IPS DF 6.9 (cell line): ENCODE measurements around the gene HK1.

Source experiments
- DNase-seq: peaks from one replicate; pipeline ENCODE4 v3.0.0-alpha.2; 2013; ENCODE audit warnings: low read depth, low spot score
- H3K27ac ChIP-seq: one replicate; pipeline ENCODE4 v1.5.1; 2013; ENCODE audit warnings: low read length, control low read depth
- H3K27me3 ChIP-seq: 2 replicates; pipeline ENCODE4 v1.6.1; 2013; ENCODE audit warnings: mild to moderate bottlenecking, low read length; ENCODE audit not compliant: control insufficient read depth, insufficient read depth
- H3K36me3 ChIP-seq: 2 replicates; pipeline ENCODE4 v1.6.1; 2013; ENCODE audit warnings: low read length; ENCODE audit not compliant: control insufficient read depth, insufficient read depth
- H3K4me1 ChIP-seq: 2 replicates; pipeline ENCODE4 v1.6.1; 2013; ENCODE audit warnings: low read length; ENCODE audit not compliant: control insufficient read depth, insufficient read depth
- H3K4me3 ChIP-seq: 2 replicates; pipeline ENCODE4 v1.5.1; 2013; ENCODE audit warnings: mild to moderate bottlenecking, low read length
- H3K9me3 ChIP-seq: 2 replicates; pipeline ENCODE4 v1.6.1; 2013; ENCODE audit warnings: low read length, inconsistent platforms; ENCODE audit not compliant: control insufficient read depth, insufficient read depth
- WGBS: extraction: QIAGEN DNeasy Blood & Tissue Kit; methylation state at CpG from one replicate; pipeline ENCODE4 v1.1.7; 2013; ENCODE audit warnings: mixed read lengths, missing lambda C conversion rate; ENCODE audit not compliant: insufficient read length, insufficient coverage; 5-methylcytosine and 5-hydroxymethylcytosine counted together

The HK1 gene

DNA sequence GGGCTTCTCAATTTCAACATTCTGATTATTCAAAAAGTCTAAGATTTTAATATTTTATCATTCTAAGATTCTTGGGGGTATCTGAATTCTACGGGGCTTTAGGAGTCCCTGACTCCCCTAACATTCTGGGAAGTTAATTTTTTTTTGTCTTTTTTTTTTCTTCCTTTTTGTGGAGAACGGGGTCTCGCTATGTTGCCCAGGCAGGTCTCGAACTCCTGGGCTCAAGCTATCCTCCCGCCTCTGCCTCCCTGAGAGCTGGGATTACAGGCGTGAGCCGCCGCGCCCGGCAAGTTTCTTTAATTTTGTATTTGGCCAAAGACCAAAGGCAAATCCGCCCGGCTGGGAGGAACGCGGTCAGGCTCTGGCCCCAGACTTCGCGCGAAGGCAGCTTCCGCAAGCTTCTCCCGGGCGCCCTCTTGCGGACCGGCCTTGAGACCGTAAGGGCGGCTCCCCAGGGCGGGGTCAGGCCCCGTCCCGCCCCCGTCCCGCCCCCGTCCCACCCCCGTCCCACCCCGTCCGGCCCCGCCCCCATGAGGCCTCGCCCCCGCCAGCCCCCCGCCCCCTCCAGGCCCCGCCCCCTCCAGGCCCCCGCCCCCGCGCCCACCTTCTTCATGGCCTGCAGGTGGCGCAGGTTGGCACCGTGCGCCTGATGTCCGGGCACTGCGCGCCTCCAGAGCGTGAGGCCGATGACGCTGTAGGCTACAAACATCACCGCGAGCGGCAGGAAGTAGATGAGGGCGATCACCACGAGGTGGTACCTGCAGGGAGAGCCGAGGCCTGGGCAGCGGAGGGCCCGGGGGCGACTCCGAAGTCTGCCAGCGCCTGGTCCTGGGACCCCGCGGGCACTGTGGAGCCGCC is 130.3 kb downstream of the HK1 start:
- Histone ChIP-seq H3K36me3 (no peaks in the 10 kb centered on the region), H3K27me3 (no peaks in the 10 kb centered on the region), H3K4me3 (no peak overlapping the region), H3K4me1 (peaks cover 2% of the 10 kb centered on the region), H3K9me3 (no peaks in the 10 kb centered on the region), H3K27ac (no peak overlapping the region)
- no peak for DNase-seq
- no CpG with 5 or more reads among the region's 64 CpGs for WGBS

DNA sequence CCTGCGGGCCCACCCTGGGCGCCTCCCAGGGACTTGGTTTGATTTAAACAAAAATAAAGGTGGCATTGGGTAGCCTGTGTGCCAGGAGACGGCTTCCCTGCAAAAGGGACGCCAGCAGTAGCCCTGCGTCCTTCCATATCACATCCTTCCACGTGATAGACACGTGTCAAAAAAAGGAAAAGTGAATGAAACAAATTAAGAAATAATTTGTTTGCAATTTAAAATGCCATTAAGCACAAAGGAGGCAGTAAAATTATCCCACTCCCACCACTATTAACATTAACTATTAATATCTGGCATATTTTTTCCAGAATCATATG is 130.8 kb downstream of the HK1 start:
- Histone ChIP-seq H3K4me3 (no peak overlapping the region), H3K27me3 (no peaks in the 10 kb centered on the region), H3K9me3 (no peaks in the 10 kb centered on the region), H3K36me3 (no peaks in the 10 kb centered on the region), H3K27ac (no peak overlapping the region), H3K4me1 (peaks cover 2% of the 10 kb centered on the region)
- WGBS = no CpG with 5 or more reads among the region's 7 CpGs
- no peak for DNase-seq

DNA sequence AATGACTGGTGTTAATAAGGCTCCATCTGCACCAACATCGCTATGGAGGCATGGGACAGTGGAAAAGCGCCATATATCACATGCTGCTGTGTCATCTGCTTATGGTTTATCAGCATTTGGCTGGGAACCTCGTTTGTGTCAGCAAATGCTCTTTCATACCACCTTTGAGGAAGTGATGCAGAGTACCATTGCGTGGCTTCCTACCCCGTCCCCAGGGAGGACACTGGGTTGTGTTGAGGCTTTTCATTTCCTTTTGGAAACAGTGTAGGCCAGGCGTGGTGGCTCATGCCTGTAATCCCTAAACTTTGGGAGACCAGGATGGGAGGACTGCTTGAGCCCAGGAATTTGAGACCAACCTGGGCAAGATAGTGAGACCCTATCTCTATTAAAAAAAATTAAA is 131.7 kb downstream of the HK1 start:
- no CpG with 5 or more reads among the region's 6 CpGs for WGBS
- no peak for DNase-seq
- Histone ChIP-seq H3K27me3 (no peaks in the 10 kb centered on the region), H3K4me3 (no peak overlapping the region), H3K36me3 (no peaks in the 10 kb centered on the region), H3K9me3 (no peaks in the 10 kb centered on the region), H3K4me1 (peaks cover 2% of the 10 kb centered on the region), H3K27ac (no peak overlapping the region)

DNA sequence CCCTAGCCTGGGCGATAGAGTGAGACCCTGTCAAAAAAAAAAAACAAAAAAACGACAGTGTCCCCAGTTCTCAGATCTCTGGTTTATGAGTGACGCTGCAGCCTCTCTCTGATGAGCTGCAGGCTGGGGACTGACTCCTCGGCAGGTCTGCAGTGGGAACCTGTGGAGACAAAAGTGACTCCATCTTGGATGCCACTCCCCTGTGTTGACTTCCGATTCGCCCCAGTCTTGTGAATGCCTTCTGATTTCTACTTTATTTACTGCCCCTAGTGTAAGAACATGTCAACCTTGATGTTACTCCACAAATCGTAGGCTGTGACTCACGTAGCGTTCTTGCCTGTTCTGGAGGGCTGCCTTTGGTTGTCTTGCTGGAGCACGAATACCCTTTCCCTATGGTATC is 132.2 kb downstream of the HK1 start:
- Histone ChIP-seq H3K27me3 (no peaks in the 10 kb centered on the region), H3K27ac (no peak overlapping the region), H3K4me1 (peaks cover 2% of the 10 kb centered on the region), H3K9me3 (no peaks in the 10 kb centered on the region), H3K36me3 (no peaks in the 10 kb centered on the region), H3K4me3 (no peak overlapping the region)
- WGBS = no CpG with 5 or more reads among the region's 10 CpGs
- DNase-seq = no peak

DNA sequence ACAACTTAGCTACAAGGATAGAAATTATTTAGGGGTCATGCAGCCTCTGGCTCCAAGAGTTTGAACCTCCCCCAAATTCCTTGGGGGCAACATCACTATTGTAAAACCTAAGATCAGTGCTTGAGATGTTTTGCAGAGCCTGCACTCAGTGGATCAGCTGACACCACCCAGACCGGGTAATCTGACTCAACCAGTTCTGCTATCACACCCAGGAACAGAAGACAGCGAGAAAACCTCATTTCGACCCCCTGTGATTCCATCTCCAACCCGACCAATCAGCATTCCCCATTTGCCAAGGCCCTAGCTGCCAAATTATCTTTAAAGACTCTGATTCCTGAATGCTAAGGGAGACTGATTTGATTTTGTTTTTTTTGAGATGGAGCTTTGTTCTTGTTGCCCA is 133.2 kb downstream of the HK1 start:
- DNase-seq = no peak
- H3K27me3 ChIP-seq = no peaks in the 10 kb centered on the region
- no peak overlapping the region for H3K4me3 ChIP-seq
- no peak overlapping the region for H3K27ac ChIP-seq
- no CpG with 5 or more reads among the region's 4 CpGs for WGBS
- no peaks in the 10 kb centered on the region for H3K9me3 ChIP-seq
- no peaks in the 10 kb centered on the region; the same call in none of the 2 replicates for H3K4me1 ChIP-seq
- no peaks in the 10 kb centered on the region for H3K36me3 ChIP-seq

DNA sequence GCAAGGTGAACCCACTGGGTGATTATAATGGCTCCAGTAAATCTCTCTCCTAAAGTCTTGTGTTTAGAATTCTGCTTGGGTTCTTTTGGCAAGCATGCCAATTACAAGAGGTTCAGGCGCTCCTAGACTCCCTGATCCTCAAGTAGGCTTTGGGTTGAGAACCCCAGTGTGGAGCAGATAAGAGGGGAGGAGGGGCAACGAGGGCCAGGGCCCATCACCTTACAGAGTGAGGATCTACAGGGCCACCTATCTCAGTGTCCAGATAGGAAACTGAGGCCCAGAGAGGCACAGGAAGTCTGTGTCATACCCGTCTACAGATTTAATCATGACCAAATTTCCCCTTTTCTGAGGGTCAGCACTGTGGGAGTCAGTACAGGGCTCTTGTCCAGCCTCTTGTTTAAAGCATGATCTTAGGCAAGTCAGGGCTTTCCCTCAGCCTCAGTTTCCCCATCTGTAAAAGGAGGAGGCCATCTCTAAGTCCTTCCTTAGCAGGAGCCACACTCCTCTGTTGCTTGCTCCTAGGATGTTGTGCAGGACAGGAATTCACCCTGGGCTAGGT is 134.0 kb downstream of the HK1 start:
- H3K4me1 ChIP-seq = no peaks in the 10 kb centered on the region; the same call in 1 of the 2 replicates
- H3K27me3 ChIP-seq = no peaks in the 10 kb centered on the region
- DNase-seq = no peak
- H3K27ac ChIP-seq = no peak overlapping the region
- no peak overlapping the region for H3K4me3 ChIP-seq
- no peaks in the 10 kb centered on the region for H3K36me3 ChIP-seq
- H3K9me3 ChIP-seq = no peaks in the 10 kb centered on the region
- WGBS = no CpG with 5 or more reads among the region's 3 CpGs

DNA sequence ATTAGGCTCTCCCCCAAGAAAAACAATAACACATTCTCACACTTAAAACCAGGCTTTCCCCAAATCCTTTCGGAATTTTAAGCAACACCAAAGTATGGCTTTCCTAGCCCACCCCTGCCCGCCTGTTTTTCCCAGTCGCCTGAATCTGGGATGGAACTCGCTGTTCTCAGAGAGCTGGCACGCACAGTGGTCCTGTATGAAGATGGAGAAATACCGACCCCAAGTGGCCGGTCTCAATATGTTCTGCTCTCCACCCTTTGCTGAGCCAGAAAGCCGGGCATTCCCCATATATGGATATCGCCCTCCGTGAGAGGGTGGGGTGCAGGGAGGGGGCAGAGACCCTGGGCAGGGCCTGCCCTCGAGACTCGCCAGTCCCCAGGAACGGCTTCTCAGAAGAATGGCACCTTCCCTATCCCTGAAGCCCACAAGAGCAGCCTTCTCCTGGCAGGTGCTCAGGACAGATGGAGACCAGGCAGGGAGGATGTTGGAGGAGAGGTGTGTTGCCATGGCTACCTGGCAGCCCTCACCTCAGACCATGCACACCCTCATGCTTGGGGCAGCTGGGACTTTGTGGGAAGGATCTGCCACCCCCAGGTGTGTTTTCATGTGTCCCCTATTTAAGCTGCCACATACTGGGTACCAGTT is 135.0 kb downstream of the HK1 start:
- WGBS = no CpG with 5 or more reads among the region's 13 CpGs
- Histone ChIP-seq H3K4me1 (no peaks in the 10 kb centered on the region), H3K27me3 (no peaks in the 10 kb centered on the region), H3K36me3 (no peaks in the 10 kb centered on the region), H3K9me3 (no peaks in the 10 kb centered on the region), H3K27ac (no peak overlapping the region), H3K4me3 (no peak overlapping the region)
- DNase-seq = peak; percentile 72

DNA sequence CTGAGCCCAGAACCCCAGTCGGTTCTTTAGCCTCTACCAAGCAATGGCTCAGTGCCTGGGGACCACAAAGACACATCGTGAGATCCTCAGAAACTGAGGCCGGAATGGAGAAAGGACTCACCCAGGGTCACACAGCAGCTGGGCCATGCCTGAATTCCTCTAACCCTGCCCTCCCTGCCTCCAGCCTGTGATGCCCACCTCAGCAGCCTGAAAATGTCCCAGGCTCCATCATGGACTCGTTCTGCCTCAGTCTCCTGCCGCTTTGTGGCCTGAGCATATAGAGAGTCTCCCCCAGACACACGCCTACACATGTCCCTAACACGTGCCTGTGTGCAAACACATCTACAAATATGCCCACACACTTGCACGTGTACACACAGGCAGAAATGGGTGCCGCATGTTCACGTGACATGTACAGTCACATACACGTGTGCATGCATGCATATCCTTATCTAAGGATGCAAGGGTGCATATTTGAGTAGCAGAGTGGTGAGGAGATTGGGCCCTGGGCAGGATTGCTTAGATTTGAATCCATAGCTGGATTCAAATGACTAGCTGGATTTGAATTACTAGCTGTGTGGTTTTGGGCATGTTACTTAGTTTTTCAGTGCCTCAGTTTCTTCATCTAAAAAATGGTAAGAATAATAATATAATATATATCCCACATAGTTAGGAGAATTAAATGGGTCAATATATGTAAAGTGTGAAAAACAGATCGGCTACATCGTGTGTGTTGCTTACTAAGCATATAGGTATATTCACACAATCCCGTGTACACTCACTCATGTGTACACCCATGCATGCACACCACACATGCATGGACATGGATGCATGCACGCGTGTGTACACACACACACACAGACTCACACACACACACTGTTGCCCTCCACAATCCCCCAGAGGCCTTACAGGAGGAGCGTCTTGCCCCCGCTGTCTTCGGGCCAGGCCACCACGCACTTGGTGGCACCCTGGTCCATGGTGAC is 136.0 kb downstream of the HK1 start:
- Histone ChIP-seq H3K4me3 (no peak overlapping the region), H3K4me1 (no peaks in the 10 kb centered on the region), H3K36me3 (no peaks in the 10 kb centered on the region), H3K27me3 (no peaks in the 10 kb centered on the region), H3K27ac (no peak overlapping the region), H3K9me3 (no peaks in the 10 kb centered on the region)
- no CpG with 5 or more reads among the region's 20 CpGs for WGBS
- no peak for DNase-seq

DNA sequence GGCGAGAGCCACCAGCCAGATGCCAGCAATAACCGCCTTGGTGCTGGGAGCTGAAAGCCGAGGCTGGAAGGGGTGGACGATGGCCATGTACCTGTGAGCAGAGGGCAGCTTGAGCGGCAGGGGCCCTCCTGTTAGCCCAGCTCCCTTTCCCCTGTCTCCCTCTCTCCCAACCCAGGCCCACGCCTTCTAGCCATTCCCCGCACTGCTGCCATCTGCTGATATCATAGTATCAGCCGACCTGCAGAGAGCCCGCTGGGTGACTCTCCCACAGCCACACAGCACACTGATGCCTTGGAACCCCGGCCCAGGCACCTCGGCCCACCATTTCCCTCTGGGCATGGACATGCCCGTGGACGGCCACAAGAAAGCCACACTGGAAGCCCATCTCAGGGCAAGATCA is 136.8 kb downstream of the HK1 start:
- Histone ChIP-seq H3K36me3 (no peaks in the 10 kb centered on the region), H3K4me1 (no peaks in the 10 kb centered on the region), H3K27ac (no peak overlapping the region), H3K4me3 (no peak overlapping the region), H3K9me3 (no peaks in the 10 kb centered on the region), H3K27me3 (no peaks in the 10 kb centered on the region)
- WGBS = no CpG with 5 or more reads among the region's 13 CpGs
- DNase-seq = no peak

DNA sequence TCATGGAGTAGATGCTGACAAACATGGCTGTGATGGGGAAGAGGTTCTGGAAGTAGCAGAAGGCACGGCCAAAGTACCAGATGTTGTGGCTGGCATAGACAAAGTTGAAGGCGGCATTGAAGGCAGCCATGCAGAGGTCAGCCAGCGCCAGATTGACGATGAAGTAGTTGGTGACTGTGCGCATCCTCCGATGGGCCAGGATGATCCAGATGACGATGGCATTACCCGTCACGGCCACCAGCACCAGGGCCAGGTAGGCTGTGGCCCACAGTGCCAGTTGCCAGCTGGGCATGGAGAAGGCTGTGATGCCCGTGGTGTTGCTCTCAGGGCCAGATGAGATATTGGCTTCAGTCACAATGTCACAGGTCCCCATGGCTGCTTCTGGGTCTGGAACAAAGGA is 137.7 kb downstream of the HK1 start:
- Histone ChIP-seq H3K36me3 (no peaks in the 10 kb centered on the region), H3K4me1 (no peaks in the 10 kb centered on the region), H3K27me3 (no peaks in the 10 kb centered on the region), H3K9me3 (no peaks in the 10 kb centered on the region), H3K4me3 (no peak overlapping the region), H3K27ac (no peak overlapping the region)
- DNase-seq = no peak
- WGBS = no CpG with 5 or more reads among the region's 10 CpGs
